HG03571 (cell line): ENCODE measurements around the gene OR14A2.
"Not testable (repeated sequence)": the region's sequence is repeated elsewhere in the genome, so short reads cannot be mapped to it uniquely, and the experiment has no call there.

Experiments used
- ATAC-seq: cut with Tn5 transposase; IDR thresholded peaks from one replicate; pipeline ENCODE4 v1.9.1; 2021; ENCODE audit not compliant: unreplicated experiment

Gene OR14A2

GRCh38 chr1:247748041-247748440, at the start of gene OR14A2:
TSS of gene OR14A2 (minus strand) at chr1:247748141.
- ATAC-seq, result no peak

GRCh38 chr1:247797518-247797917, 49.6 kb upstream of the OR14A2 start:
- ATAC-seq, result no peak

GRCh38 chr1:247769603-247770002, 21.7 kb upstream of the OR14A2 start:
- ATAC-seq, result no peak

- ATAC-seq, result no peak
Observed at GRCh38 chr1:247760456-247760855, 12.5 kb upstream of the OR14A2 start, which contains the start of gene OR1C1. TSS of gene OR1C1 (minus strand) at chr1:247760556. CDS start at chr1:247758406, 2,150 bp downstream.

- not testable (repeated sequence) for ATAC-seq
Observed at GRCh38 chr1:247754311-247754710, 6.4 kb upstream of the OR14A2 start.

- ATAC-seq, result no peak
Observed at GRCh38 chr1:247749870-247750269, 1.9 kb upstream of the OR14A2 start.

GRCh38 chr1:247747616-247748015, 325 bp downstream of the OR14A2 start:
- ATAC-seq, result no peak

- no peak for ATAC-seq
Observed at GRCh38 chr1:247746391-247746935, 1.5 kb downstream of the OR14A2 start.

- ATAC-seq, result not testable (repeated sequence)
Observed at GRCh38 chr1:247742215-247742760, 5.7 kb downstream of the OR14A2 start.

- no peak for ATAC-seq
Observed at GRCh38 chr1:247741756-247742155, 6.2 kb downstream of the OR14A2 start.

- no peak for ATAC-seq
Observed at GRCh38 chr1:247740721-247741120, 7.2 kb downstream of the OR14A2 start.

- no peak for ATAC-seq
Observed at GRCh38 chr1:247738315-247738714, 9.6 kb downstream of the OR14A2 start, which contains the start of gene OR14K1. TSS of gene OR14K1 (plus strand) at chr1:247738615. CDS start at chr1:247738615, 0 bp downstream.

GRCh38 chr1:247721222-247721621, 26.7 kb downstream of the OR14A2 start:
- ATAC-seq, result no peak

GRCh38 chr1:247716546-247716945, 31.4 kb downstream of the OR14A2 start, which contains the start of gene OR6F1:
TSS of gene OR6F1 (minus strand) at chr1:247716646. CDS start at chr1:247712755, 3,891 bp downstream.
- ATAC-seq, result no peak

- no peak for ATAC-seq
Observed at GRCh38 chr1:247713753-247714152, 34.2 kb downstream of the OR14A2 start.

- not testable (repeated sequence) for ATAC-seq
Observed at GRCh38 chr1:247710681-247711080, 37.3 kb downstream of the OR14A2 start.

GRCh38 chr1:247701338-247701737, 46.6 kb downstream of the OR14A2 start:
- no peak for ATAC-seq

GRCh38 chr1:247681288-247681897, 66.5 kb downstream of the OR14A2 start:
- peak; percentile 95 for ATAC-seq

GRCh38 chr1:247680171-247680570, 67.8 kb downstream of the OR14A2 start:
- ATAC-seq, result no peak

GRCh38 chr1:247679639-247680038, 68.3 kb downstream of the OR14A2 start, which contains the start of gene OR13G1:
TSS of gene OR13G1 (minus strand) at chr1:247679739. CDS start at chr1:247673041, 6,698 bp downstream.
- no peak for ATAC-seq
